GM18907 (cell line): ENCODE data around the gene PDGFA.
"Not testable (repeated sequence)": the region's sequence is repeated elsewhere in the genome, so short reads cannot be mapped to it uniquely, and the experiment has no call there.

Source experiments
- ATAC-seq: cut with Tn5 transposase; IDR thresholded peaks from one replicate; pipeline ENCODE4 v1.9.1; 2021; ENCODE audit warnings: mild to moderate bottlenecking, moderate library complexity; ENCODE audit not compliant: unreplicated experiment

Gene PDGFA

DNA sequence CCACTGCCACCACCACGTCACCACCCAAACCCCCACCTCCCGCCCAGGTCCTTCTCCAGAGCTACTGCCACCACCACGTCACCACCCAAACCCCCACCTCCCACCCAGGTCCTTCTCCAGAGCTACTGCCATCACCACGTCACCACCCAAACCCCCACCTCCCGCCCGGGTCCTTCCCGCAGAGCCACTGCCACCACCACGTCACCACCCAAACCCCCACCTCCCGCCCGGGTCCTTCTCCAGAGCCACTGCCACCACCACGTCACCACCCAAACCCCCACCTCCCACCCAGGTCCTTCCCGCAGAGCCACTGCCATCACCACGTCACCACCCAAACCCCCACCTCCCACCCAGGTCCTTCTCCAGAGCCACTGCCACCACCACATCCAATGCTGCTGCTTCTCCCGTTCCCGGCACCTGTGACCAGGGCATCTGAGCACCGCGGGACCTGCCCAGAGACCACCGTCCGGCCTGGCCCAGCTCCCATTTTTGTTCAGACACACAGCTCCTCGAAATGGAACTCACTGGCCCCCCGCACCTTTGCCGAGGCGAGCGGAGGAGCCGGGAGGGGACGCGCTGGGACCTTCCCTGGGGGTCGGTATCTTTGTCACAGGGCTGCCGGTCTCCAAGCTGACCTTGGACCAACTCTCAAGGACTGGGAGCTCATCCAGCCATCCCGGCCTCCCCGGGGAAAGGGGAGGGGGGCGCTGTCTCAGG is 32.7 kb upstream of the PDGFA start:
- ATAC-seq: not testable (repeated sequence)

DNA sequence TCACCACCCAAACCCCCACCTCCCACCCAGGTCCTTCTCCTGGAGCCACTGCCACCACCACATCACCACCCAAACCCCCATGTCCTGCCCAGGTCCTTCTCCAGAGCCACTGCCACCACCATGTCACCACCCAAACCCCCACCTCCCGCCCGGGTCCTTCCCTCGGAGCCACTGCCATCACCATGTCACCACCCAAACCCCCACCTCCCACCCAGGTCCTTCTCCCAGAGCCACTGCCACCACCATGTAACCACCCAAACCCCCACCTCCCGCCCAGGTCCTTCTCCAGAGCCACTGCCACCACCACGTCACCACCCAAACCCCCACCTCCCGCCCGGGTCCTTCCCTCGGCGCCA is 31.9 kb upstream of the PDGFA start:
- ATAC-seq: not testable (repeated sequence)

DNA sequence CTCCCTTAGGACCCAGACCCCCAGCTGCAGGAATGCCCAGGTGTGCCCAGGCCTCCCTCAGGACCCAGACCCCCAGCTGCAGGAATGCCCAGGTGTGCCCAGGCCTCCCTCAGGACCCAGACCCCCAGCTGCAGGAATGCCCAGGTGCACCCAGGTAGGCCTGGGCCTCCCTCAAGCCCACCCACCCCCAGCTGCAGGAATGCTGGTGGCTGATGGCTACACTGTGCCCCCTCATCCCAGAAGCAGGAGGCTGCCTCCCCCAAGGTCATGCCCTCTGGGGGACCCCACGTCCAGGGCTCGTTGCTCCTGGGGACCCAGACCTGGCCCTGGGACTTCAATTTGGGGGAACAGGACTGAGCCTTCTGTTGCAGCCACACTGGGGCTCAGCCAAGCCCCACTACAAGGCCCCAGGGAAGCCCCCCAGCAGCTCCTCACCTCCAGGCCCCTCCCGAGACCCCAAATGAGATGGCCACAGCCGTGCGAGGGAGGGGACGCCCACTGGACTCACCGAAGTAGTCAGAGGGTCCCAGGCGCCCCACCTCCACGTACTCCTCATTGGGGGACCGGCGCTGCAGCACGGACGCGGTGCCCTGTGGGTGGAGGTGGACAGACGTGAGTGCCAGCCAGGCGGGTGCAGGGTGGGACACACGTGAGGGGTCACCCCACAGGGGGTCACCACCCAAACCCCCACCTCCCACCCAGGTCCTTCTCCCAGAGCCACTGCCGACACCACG is 31.4 kb upstream of the PDGFA start:
- no peak for ATAC-seq

DNA sequence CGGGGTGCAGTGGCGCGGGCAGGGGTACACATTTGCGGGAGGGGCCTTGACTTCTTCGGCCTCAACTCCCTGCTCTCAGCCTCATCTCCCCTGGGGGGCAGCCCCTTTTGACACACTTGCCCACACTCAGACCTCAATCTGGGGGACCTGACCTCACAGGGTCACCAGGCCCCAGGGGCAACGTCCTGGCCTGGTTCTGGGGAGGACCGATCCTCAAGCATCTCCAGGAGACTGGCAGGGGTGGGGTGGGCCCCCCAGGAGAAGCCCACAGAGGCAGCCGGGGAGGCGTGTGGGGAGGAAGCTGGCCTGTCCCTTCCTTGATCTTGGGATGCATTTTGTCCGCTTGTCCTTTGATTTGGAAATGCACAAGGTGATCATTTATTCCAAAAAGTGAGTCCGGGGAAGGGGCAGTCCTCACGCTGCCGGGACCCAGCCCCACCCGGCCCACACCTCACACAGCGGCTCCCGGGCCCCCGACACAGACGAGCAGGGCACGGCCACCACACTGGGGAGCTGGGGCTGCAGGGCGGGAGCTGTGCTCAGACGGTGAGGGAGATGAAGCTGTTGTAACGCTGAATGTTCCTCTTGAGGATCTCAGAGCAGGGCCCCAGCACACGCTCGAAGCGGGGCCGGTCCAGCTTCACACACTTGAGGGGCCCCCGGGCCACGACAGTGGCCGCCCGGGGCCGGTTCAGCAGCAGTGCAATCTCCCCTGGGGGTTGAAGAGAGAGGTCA is 30.4 kb upstream of the PDGFA start:
- no peak for ATAC-seq

DNA sequence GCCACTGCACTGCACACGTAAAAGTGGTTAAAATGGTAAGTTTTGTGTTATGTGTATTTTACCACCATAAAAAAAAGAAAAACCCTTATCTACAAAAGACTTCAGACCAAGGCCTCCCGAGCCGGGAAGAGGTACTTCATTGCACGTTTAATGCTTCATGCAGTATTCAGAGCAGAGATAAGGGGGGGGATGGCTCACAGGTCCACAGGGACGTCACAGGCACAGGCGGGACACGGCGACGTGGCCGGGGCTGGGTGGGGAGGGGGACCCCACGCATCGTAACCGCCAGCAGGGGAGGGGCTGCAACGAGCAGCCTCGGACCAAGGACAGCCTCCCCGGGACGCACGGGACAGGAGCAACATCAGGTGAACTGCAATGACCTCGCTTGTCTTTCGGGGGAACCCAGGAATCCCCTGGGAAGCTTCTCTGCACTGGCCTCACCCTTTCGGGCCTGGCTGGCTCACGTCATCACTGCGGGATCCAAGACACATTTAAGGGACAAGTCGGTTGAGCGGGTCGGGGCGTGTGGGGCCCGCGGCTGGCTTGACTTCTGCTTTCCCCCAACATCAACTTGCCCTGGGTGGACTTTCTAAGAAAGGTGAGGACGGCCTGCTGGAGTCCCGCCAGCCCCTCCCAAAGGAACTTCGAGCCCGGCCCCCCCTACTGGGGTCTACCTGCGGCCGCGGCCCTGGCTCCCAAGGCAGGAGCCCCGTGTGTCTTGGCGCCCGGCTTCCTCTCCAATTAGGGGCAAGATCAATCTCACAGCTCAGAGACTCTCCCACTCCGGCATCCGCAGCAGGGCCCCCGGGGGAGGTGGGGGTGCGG is 29.6 kb upstream of the PDGFA start:
- ATAC-seq: no peak

DNA sequence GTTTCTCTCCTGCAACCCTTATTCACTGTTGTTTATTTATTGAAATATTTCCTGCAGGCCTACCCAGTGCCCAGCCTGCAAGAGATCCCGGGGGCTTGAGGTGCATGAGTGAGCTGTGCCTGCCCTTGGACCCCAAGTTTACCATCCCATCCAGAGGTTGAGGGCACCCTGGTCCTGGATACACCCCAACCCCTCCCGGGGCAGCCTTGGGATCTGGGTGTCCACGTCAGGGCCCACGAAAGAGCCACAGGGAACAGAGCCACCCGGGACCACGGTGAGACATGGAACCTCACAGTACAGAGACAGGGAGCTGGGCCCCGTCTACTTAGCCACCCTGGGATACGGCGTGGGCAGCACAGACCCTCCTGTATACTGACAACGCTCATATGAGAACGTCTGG is 28.8 kb upstream of the PDGFA start:
- ATAC-seq: no peak

DNA sequence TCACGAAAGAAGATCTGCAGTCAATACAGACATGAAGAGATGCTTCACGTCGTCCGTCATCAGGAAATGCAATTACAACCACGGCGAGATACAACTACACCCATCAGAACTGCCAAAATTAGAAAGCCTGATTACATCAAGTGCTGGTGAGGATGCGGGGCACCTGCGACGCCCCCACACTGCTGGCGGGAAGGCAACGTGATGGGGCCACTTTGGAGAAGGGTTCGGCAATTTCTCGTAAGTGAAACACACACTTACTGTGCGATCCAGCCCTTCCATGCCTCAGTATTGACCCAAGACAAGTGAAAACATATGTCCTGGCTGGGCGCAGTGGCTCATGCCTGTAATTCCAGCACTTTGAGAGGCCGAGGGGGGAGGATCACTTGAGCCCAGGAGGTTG is 25.8 kb upstream of the PDGFA start:
- no peak for ATAC-seq

DNA sequence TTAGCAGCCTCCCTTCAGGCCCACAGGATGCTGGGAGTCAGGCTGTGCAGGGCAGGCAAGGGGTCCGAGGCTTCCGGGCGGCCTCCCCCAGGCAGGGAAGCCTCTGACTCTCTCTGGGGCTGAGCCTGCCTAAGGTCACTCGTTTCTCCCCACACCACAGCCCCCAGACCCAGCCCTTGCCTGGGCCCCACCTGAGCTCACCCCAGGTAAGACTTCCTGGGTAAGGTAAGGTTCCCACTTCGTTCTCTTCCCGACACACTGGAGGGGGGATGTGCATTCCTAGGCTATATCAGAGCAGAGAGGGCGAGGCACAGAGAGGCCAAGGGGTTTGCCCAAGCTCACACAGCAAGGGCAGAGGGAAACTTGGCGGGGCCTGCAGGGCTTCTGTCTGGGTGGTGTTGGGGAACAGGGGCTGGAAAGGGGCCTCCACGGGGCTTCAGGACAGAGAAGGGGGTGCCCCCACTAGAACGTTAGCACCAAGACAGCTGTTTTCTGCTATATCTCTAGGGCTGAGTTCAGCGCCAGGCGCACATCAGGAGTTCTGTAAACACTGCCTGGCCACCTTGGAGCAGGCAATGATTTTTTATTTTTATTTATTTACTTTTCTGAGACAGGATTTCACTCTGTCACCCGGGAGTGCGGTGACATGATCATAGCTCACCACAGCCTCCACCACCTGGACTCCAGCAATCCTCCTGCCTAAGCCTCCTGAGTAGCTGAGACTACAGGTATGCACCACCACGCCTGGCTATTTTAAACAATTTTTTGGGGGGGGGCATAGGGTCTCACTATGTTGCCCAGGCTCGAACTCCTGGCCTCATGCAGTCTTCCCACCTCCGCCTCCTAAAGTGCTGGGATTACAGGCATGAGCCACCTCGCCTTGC is 24.9 kb upstream of the PDGFA start:
- ATAC-seq: no peak

DNA sequence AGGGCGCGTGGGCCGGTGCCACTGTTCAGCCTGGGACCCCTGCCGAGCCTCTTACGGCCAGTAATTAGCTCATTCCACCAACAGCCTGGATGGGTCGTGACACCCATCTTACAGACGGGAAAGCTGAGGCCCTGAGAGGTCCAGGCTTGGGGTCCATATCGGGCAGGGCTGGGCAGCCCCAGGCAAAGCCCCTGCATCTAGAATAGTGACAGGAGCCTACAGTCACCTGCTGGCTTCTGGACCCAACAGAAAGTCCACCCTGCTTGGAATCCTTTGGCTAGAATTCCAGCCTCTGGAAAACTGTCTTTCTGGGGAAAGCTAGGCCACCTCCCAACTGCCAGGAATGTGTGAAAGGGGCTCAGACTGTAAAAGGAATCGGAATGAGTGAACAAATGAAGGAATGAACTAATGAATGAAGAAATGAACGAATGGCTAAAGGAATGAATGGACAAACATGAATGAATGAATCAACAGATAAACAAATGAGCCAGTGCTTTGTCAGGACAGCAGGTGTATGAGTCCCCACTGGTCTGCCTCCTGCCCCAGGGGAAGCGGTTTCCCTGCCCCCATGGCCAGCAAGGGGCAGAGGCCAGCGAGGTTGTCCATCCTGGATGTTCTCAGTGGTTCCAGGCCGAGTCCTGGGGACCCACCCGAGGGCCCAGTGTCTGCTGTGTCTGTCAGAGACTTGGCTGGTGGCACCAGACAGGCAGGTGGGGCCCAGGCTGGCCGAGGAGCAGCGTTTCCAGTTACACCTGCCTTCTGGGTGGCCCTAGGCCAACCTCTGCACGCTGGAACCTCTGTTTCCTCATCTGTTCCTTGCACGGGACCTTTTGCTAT is 24.1 kb upstream of the PDGFA start:
- no peak for ATAC-seq

DNA sequence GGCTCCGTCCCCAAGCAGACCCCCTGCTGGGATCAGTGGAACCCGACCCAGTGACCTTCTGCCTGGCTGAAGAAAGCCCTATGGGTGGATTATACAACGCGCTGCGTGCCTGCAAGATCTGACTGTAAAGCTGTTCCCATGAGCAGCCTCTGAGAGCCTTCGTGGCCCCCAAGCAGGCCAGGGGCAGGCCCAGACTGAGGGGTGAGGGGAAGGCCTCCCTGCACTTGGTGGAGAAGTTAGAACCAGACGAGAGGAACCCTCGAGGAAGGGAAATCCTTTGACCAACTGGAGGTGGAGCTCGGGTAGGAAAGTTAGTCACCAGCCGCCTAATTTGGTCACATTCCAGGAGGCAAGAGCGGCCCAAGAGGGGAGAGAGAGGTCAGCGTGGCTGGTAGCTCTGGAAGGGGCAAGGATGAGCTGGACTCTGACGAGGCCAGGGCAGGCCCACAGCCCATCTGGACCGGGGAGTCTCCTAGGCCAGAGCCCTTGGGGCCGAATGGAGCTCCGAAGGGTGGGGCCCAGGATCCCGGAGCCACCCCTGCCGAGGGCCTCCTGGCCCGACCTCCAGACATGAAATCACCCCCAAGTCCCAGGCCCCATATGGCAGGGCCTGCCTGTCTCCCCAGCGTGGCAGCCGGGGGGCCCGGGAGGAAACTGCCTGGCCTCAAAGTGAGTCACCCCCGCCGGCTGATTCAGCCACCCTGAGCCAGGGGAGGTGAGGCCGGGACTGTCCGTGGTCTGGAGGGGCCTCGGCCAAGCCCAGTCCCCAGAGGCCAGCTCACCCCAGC is 23.3 kb upstream of the PDGFA start:
- ATAC-seq: no peak

DNA sequence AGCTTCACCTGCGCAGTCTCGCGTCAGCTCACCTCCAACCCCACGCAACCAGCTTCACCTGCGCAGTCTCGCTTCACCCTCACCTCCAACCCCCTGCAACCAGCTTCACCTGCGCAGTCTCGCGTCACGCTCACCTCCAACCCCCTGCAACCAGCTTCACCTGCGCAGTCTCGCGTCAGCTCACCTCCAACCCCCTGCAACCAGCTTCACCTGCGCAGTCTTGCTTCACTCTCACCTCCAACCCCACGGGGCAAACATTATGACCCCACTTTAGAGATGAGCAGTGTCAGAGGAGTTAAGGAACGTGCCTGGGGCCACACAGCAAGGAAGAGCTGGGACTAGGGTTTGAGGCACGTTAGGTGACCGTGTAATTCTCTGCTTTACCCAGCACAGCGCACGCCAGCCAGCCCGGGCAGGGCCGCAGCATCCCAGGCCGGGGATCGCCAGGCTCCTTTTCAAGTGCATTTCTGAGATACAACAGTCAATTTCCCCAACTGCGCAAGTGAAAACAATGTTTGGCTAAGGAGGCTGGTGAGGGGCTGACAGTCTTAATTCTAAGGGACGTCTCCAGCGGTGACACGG is 22.6 kb upstream of the PDGFA start:
- no peak for ATAC-seq

DNA sequence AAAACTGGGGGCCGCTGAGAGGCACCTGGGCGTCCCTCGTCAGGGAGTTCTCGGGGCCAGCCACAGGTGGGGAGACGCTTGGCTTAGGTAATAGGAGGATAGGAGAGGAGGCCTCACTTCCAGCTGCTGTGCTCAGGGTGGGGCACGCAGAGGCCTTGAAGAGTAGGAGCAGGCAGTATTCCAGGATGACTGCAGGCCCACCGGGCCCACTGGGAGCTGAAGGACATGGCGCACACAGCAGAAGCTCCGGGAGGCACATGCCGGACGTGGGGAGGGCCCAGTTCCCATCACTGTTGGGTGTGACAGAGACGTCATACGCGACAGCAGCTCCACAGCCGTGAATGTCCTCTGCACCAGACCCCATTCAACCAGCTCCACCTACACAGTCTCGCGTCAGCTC is 22.0 kb upstream of the PDGFA start:
- no peak for ATAC-seq

DNA sequence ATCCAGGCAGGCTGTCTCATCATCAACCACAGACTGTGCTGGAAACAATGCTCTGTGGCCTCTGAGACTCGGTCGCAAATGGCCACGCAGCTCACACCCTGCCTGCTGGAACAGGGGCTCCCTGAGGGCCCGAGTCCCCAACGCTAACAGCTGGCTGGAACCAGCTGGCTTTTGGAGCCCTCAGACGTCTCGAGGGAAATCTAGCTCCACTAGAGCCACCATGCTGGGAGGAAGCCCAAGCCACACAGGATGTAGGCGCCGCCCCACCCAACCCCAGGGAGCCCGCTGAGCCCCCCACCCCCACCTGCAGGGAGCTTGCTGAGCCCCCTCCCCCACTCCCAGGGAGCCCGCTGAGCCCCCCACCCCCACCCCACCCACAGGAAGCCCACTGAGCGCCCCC is 21.4 kb upstream of the PDGFA start:
- ATAC-seq: no peak

DNA sequence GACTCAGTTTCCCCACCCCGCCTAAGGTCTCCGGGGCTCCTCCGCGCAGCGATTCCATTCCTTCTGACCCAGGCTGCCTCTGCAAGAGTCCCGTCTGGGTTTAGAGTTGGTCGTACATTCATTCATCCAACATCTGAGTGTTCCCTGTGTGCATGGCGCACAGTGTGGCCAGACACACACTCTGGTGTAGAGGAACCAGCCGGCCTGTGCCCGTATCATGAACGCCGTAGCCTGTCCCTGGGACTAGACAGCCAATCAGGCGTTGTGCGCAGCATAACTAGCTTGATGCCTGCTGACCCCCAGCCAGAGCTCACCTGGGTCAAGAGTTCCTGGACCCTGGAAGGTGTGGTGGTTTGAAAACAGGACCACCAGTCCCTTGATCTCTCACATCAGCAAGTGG is 20.9 kb upstream of the PDGFA start:
- no peak for ATAC-seq

DNA sequence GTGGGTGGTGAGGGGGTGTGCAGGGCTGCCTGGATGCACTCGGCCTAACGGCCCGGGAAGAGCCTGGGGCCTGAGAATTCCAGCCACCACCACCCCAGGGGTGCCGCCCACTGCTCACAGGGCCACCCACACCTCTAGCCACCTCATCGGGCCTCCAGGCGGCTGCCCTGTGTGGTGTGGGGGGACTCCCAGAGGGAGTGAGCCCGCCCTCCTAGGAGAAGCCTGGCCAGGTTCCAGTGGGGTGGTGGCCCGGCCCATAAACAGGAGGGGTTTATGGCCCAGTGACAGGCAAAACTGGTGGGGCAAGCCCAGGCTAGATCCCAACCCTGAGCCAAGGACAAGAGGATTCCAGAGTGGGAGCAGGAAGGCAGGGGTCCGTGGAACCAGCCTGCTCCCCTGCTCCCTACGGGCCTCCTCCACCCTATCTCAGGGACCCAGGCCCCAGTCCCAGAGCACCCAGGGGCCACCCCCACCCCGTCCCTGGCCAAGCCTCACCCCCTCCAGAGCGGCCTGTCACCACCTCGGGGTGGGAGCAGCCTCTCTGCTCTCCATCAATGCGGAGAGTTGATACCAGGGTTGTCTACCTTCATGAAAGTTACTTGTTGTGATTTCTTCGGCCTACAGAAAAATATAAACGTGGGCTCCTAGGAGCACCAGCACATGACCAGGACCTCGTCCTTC is 20.2 kb upstream of the PDGFA start:
- ATAC-seq: no peak

DNA sequence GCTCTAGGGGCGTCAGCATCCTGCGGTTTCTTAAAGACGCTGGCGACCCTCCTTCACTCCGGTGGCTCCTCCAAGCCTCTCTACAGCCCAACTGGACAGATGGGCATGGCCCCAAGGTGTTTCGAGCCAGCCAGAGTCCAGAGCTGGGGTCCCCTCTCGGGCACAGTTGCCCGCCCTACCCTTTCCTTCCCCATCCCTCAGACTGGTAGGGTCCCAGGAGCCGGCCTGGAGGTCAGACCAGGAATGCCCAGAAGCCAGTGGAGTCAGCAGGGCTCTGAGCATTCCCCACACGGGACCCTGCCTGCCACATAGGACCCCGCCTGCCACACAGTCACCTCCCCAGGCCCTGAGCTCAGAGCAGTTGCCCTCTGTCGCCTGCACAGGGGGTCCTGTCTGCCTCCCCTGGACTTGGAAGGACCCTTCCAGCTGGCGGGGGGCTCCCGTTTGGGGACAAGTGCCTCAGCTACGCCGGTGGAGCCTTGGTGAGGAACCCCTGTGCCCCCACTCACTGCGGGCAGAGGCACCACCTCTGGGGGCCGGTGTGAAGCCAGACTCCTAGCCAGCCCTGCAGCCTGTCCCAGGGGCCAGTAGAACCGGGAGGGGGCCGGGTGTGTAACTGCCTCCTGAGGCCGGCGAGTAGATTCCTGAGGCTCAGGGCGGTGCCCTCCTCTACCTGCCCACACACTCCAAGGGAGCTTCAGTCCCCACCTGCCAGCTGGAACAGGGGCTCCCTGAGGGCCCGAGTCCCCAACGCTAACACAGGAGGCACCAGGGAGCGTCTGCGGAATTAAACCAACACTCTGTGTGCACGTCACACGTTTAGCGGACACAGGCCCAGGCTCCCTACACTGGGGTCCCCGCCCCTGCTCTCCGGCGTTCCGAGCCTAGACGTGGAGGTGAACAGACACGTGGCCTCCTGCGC is 19.4 kb upstream of the PDGFA start:
- no peak for ATAC-seq
